HFFc6 (cell line): ENCODE results near the gene ACTN1. TPM values are rescaled to one million over a fixed set of nuclear protein-coding genes. Genes with fewer than 3 reads are reported as not detected.

ENCODE experiments used
- DNase-seq: peaks from one replicate; pipeline ENCODE4 v3.0.0-alpha.2; 2018
- H3K27ac Mint-ChIP-seq: 2 replicates; pipeline ENCODE4 v1.8.0; 2020; ENCODE audit warnings: mild to moderate bottlenecking, mixed read lengths
- H3K27me3 Mint-ChIP-seq: 2 replicates; pipeline ENCODE4 v1.8.0; 2021; ENCODE audit warnings: mild to moderate bottlenecking, moderate library complexity, mixed read lengths; ENCODE audit not compliant: insufficient read depth
- H3K36me3 Mint-ChIP-seq: 2 replicates; pipeline ENCODE4 v1.8.0; 2021; ENCODE audit warnings: low read depth, mixed read lengths
- H3K4me1 Mint-ChIP-seq: 2 replicates; pipeline ENCODE4 v1.8.0; 2020; ENCODE audit warnings: low read depth, mixed read lengths
- H3K4me3 Mint-ChIP-seq: 2 replicates; pipeline ENCODE4 v1.8.0; 2020; ENCODE audit warnings: mild to moderate bottlenecking, moderate library complexity, mixed read lengths
- H3K9me3 Mint-ChIP-seq: 2 replicates; pipeline ENCODE4 v1.8.0; 2020; ENCODE audit warnings: mild to moderate bottlenecking, mixed read lengths
- CTCF ChIP-seq: fragments of 200-600 bp; sonication (generic); IDR thresholded peaks from 2 replicates; pipeline ENCODE4 v1.5.0; 2021; ENCODE audit warnings: antibody characterized with exemption, mild to moderate bottlenecking
- total RNA-seq, 6 experiments: library from RNA; stranded (reverse); fragmentation: NEBNext Ultra II Directional; extraction: Animal tissue kit (Norgen Biotek cat#: 25700); gene quantifications; 2 replicates in 1 of 6; 3 replicates in 5 of 6; pipeline ENCODE4 v1.2.3, GENCODE V29; 2021

The ACTN1 gene
- total RNA-seq, 6 experiments from 2014 or later: 749 to 847 (median 825) TPM

GRCh38 chr14:68998062-68998461, 19.0 kb upstream of the ACTN1 start:
- H3K4me1 Mint-ChIP-seq: no peaks in the 10 kb centered on the region
- H3K36me3 Mint-ChIP-seq: no peaks in the 10 kb centered on the region
- no peak for DNase-seq
- H3K4me3 Mint-ChIP-seq: no peak overlapping the region
- no peaks in the 10 kb centered on the region for H3K9me3 Mint-ChIP-seq
- no peak overlapping the region for H3K27ac Mint-ChIP-seq
- no peak for TF ChIP-seq CTCF
- peaks cover 2% of the 10 kb centered on the region; the same call in 1 of the 2 replicates for H3K27me3 Mint-ChIP-seq

GRCh38 chr14:68995731-68996130, 16.6 kb upstream of the ACTN1 start:
- no peak overlapping the region for H3K27ac Mint-ChIP-seq
- no peaks in the 10 kb centered on the region for H3K36me3 Mint-ChIP-seq
- H3K27me3 Mint-ChIP-seq: peaks cover 2% of the 10 kb centered on the region; the same call in 1 of the 2 replicates
- no peaks in the 10 kb centered on the region for H3K9me3 Mint-ChIP-seq
- H3K4me3 Mint-ChIP-seq: no peak overlapping the region
- no peaks in the 10 kb centered on the region for H3K4me1 Mint-ChIP-seq
- DNase-seq: no peak
- no peak for TF ChIP-seq CTCF

GRCh38 chr14:68994056-68994455, 15.0 kb upstream of the ACTN1 start:
- Mint-ChIP-seq H3K27ac (no peak overlapping the region), H3K4me3 (no peak overlapping the region), H3K36me3 (no peaks in the 10 kb centered on the region), H3K4me1 (peaks cover 2% of the 10 kb centered on the region; the same call in 1 of the 2 replicates), H3K27me3 (peaks cover 2% of the 10 kb centered on the region), H3K9me3 (no peaks in the 10 kb centered on the region)
- TF ChIP-seq CTCF: no peak
- no peak for DNase-seq

GRCh38 chr14:68987653-68988036, 8.5 kb upstream of the ACTN1 start:
- no peak for TF ChIP-seq CTCF
- Mint-ChIP-seq H3K27ac (no peak overlapping the region), H3K9me3 (no peaks in the 10 kb centered on the region), H3K4me3 (no peak overlapping the region), H3K36me3 (0 out of 2 replicates have a peak, but pooled peaks cover 5% of the 10 kb centered on the region), H3K4me1 (peaks cover 37% of the 10 kb centered on the region), H3K27me3 (peaks cover 2% of the 10 kb centered on the region)
- DNase-seq: no peak

GRCh38 chr14:68986926-68987652, 8.0 kb upstream of the ACTN1 start:
- Mint-ChIP-seq H3K27ac (no peak overlapping the region), H3K4me3 (no peak overlapping the region), H3K4me1 (peaks cover 43% of the 10 kb centered on the region), H3K27me3 (peaks cover 2% of the 10 kb centered on the region), H3K9me3 (no peaks in the 10 kb centered on the region), H3K36me3 (0 out of 2 replicates have a peak, but pooled peaks cover 5% of the 10 kb centered on the region)
- TF ChIP-seq CTCF: no peak
- DNase-seq: no peak
